Transverse colon (tissue), 4 donors: ENCODE measurements around the gene XYLT1. TPM values are rescaled to one million over a fixed set of nuclear protein-coding genes. Genes with fewer than 3 reads are reported as not detected.
A peak's percentile ranks its signal among the peaks of the same experiment; 100 is the strongest.

ENCODE experiments used
- DNase-seq: peaks from one replicate; pipeline ENCODE4 v3.0.0-alpha.2; 2019
- H3K27ac ChIP-seq, 4 donors: fragments of 200-600 bp; sonication (generic); 2 replicates each; pipeline ENCODE4 v1.5.1; 2016 to 2018; ENCODE audit warnings: inconsistent platforms in 4 of 4
- H3K27me3 ChIP-seq: fragments of 200-600 bp; sonication (generic); 2 replicates; pipeline ENCODE4 v1.5.1; 2017; ENCODE audit warnings: inconsistent platforms
- H3K36me3 ChIP-seq, 4 donors: fragments of 200-600 bp; sonication (generic); 2 replicates each; pipeline ENCODE4 v1.5.1; 2017 to 2019; ENCODE audit warnings: inconsistent platforms in 4 of 4
- H3K4me1 ChIP-seq, 4 donors: fragments of 200-600 bp; sonication (generic); 2 replicates each; pipeline ENCODE4 v1.5.1; 2017 to 2020; ENCODE audit warnings: inconsistent platforms in 4 of 4
- H3K4me3 ChIP-seq, 4 donors: fragments of 200-600 bp; sonication (generic); 1 replicate in 1 of 4; 2 replicates in 3 of 4; pipeline versions ENCODE4 v1.5.1 to v1.6.1; 2017 to 2019; ENCODE audit warnings: inconsistent platforms in 4 of 4
- H3K9me3 ChIP-seq, 2 donors: fragments of 200-600 bp; sonication (generic); 2 replicates each; pipeline ENCODE4 v1.5.1; 2017 to 2019; ENCODE audit warnings: inconsistent platforms in 2 of 2
- CTCF ChIP-seq, 5 experiments: fragments of 200-600 bp in 3 of 5; fragments of 450-650 bp in 2 of 5; sonication (generic) in 3 of 5; IDR thresholded peaks; 1 replicate in 2 of 5; 2 replicates in 3 of 5; pipeline ENCODE4 v1.5.1; 2016 to 2017; ENCODE audit warnings: antibody characterized with exemption in 5 of 5, inconsistent platforms in 3 of 5, mild to moderate bottlenecking in 2 of 5, moderate library complexity in 1 of 5
- EP300 ChIP-seq: sonication (generic); formaldehyde crosslinking; IDR thresholded peaks from one replicate; pipeline ENCODE4 v1.6.1; 2017; ENCODE audit warnings: antibody characterized with exemption, low read depth
- POLR2A ChIP-seq: fragments of 450-650 bp; IDR thresholded peaks from one replicate; pipeline ENCODE4 v1.6.1; 2016; ENCODE audit warnings: antibody characterized with exemption, mild to moderate bottlenecking, moderate library complexity
- POLR2AphosphoS5 ChIP-seq, 3 donors: sonication (generic); formaldehyde crosslinking; IDR thresholded peaks; one replicate each; pipeline ENCODE4 v1.6.1; 2016; ENCODE audit warnings: antibody characterized with exemption in 3 of 3
- WGBS, 2 donors: methylation state at CpG; one replicate each; pipeline ENCODE4 v1.1.5; 2018; ENCODE audit warnings: low coverage in 1 of 2; 5-methylcytosine and 5-hydroxymethylcytosine counted together
- in situ Hi-C, 4 donors: fragments of 200-750 bp; cut with MboI; loops; one replicate each; pipeline versions ENCODE4 v1.15.0 to v1.15.1; 2017; ENCODE audit warnings: low sequenced_read_pairs in 3 of 4, low pct_ligation_motif_present in 1 of 4, low pct_unique_long_range_greater_than_20kb in 1 of 4
- intact Hi-C: fragments of 100-400 bp; cut with DNase I; formaldehyde crosslinking; loops from one replicate; pipeline ENCODE4 v1.15.1; 2023; ENCODE audit warnings: low total_unique reads
- total RNA-seq, 4 donors: library from RNA; depleted of rRNA; stranded (reverse); fragments of >200 nt; gene quantifications; one replicate each; pipeline ENCODE4 v1.1.0, GENCODE V29; 2016

The XYLT1 gene
- total RNA-seq, 4 donors from 2014 or later, result 22.3 to 44.6 (median 39.4) TPM

- H3K27ac ChIP-seq, result peak overlapping the region in 3 of 4 donors; percentile 79 to 89 (median 89)
- in situ Hi-C loops (loop anchor here in 3 of 4 donors (10.0 to 25.0 kb wide), 3 partner anchors 206 to 273 kb away; no protein-coding TSS in a partner anchor), intact Hi-C loops (loop anchor here (10.0 kb wide), 3 partner anchors 53 to 273 kb away; no protein-coding TSS in a partner anchor)
- 6 to 22% methylated on average over 4 to 6 of the region's 6 CpGs for WGBS, 2 donors
- H3K27me3 ChIP-seq, result no peaks in the 10 kb centered on the region
- H3K4me1 ChIP-seq, result peaks cover 16 to 43% (median 31%) of the 10 kb centered on the region in 4 donors
- DNase-seq, result peak; percentile 80
- H3K4me3 ChIP-seq, result peak overlapping the region in 3 of 4 donors; percentile 73 to 93 (median 76)
- no peaks in the 10 kb centered on the region for H3K9me3 ChIP-seq
- H3K36me3 ChIP-seq, result no peaks in the 10 kb centered on the region
- peak; percentile 62 to 82 (median 64) for TF ChIP-seq CTCF (IDR thresholded peaks at IDR 0.05)
- TF ChIP-seq POLR2A, result no peak
- no peak for TF ChIP-seq EP300
- TF ChIP-seq POLR2AphosphoS5 (IDR thresholded peaks at IDR 0.05), result no peak
Measured at GRCh38 chr16:17467923-17468540, 2.7 kb downstream of the XYLT1 start.

DNA sequence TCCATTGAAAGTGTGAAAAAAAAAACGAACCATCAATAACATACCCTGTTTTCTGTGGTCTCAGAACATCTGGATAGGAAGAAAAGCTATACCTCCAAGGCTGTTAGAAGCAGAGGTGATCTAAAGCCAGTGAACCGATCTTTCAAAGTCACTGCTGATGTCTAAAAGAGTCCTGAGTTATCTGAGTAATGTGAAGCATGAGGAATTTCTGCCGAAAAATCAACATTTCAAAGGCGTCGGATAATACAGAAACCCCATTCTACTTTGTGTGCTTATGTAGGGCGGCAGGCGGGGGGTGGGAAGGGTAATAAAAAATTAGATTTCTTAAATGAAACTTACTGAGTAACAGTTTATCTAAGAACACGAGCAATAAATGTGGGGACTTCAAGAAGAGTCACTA is 3.9 kb downstream of the XYLT1 start:
- TF ChIP-seq POLR2A (no peak), POLR2AphosphoS5 (IDR thresholded peaks at IDR 0.05) (no peak), CTCF (IDR thresholded peaks at IDR 0.05) (no peak), EP300 (no peak)
- Histone ChIP-seq H3K27ac (peak overlapping the region in 2 of 4 donors; percentile 79 to 89), H3K27me3 (no peaks in the 10 kb centered on the region), H3K4me1 (peaks cover 16 to 43% (median 31%) of the 10 kb centered on the region in 4 donors), H3K36me3 (no peaks in the 10 kb centered on the region), H3K4me3 (no peak overlapping the region), H3K9me3 (no peaks in the 10 kb centered on the region)
- intact Hi-C loops (loop anchor here (10.0 kb wide), 3 partner anchors 52 to 272 kb away; no protein-coding TSS in a partner anchor), in situ Hi-C loops (loop anchor here in 3 of 4 donors (10.0 to 25.0 kb wide), 3 partner anchors 205 to 272 kb away; no protein-coding TSS in a partner anchor)
- WGBS, 2 donors, result 51 to 53% methylated on average over 5 to 8 of the region's 8 CpGs
- no peak for DNase-seq

DNA sequence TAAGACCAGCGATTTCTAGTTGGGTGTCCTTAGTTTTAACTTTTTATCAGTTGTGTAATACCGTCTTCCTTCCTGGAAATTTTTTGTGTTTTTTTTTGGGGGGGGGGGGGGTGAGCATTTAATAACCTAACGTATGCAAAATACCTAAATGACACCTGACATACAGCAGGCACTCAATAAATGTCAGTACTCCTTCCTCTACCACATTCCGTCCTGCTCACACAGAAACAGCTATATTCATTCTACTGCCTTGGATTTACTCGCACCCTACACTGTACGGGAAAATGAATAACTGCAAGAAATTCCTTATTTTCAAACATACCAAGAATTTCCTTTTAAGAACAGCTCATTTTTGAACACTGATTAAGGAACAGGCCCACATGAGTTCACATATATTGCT is 5.3 kb downstream of the XYLT1 start:
- intact Hi-C loops, result loop anchor here (10.0 kb wide), 3 partner anchors 51 to 271 kb away; no protein-coding TSS in a partner anchor
- TF ChIP-seq POLR2AphosphoS5 (IDR thresholded peaks at IDR 0.05), result no peak
- TF ChIP-seq POLR2A, result no peak
- TF ChIP-seq CTCF (IDR thresholded peaks at IDR 0.05), result no peak
- TF ChIP-seq EP300, result no peak
- peaks cover 16 to 45% (median 28%) of the 10 kb centered on the region in 4 donors for H3K4me1 ChIP-seq
- no peaks in the 10 kb centered on the region for H3K9me3 ChIP-seq
- in situ Hi-C loops, result loop anchor here in 3 of 4 donors (10.0 to 25.0 kb wide), 3 partner anchors 203 to 271 kb away; no protein-coding TSS in a partner anchor
- no peak overlapping the region for H3K27ac ChIP-seq
- WGBS, 2 donors, result 73 to 84% methylated on average over 5 to 6 of the region's 6 CpGs
- no peaks in the 10 kb centered on the region for H3K36me3 ChIP-seq
- H3K4me3 ChIP-seq, result no peak overlapping the region
- no peaks in the 10 kb centered on the region for H3K27me3 ChIP-seq
- no peak for DNase-seq

DNA sequence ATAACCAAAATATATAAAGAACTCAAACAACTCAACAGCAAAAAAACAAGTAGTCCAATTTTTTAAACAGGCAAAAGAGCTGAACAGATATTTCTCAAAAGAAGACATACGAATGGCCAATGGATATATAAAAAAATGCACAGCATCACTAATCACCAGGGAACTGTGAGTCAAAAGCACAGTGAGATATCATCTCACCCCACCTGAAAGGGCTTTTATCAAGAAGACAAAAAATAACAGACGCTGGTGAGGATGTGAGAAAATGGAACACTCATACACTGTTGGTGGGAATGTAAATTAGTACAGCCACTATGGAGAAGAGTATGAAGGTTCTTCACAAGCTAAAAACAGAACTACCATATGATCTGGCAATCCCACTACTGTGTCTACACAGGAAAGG is 7.4 kb downstream of the XYLT1 start:
- H3K4me3 ChIP-seq, result no peak overlapping the region
- no peaks in the 10 kb centered on the region for H3K9me3 ChIP-seq
- H3K27me3 ChIP-seq, result no peaks in the 10 kb centered on the region
- no peaks in the 10 kb centered on the region for H3K36me3 ChIP-seq
- no peak overlapping the region for H3K27ac ChIP-seq
- no peak for DNase-seq
- in situ Hi-C loops (loop anchor here in 3 of 4 donors (10.0 to 25.0 kb wide), 3 partner anchors 201 to 269 kb away; no protein-coding TSS in a partner anchor), intact Hi-C loops (loop anchor here (10.0 kb wide), 3 partner anchors 49 to 269 kb away; no protein-coding TSS in a partner anchor)
- 84 to 95% methylated on average over 2 of the region's 2 CpGs for WGBS, 2 donors
- TF ChIP-seq POLR2AphosphoS5 (IDR thresholded peaks at IDR 0.05) (no peak), EP300 (no peak), CTCF (IDR thresholded peaks at IDR 0.05) (no peak), POLR2A (no peak)
- peaks cover 5 to 26% (median 12%) of the 10 kb centered on the region in 4 donors for H3K4me1 ChIP-seq
